Fibroblast of pulmonary artery (primary cell): ENCODE measurements around the gene RYR3.

Source experiments
- DNase-seq: peaks from one replicate; pipeline ENCODE4 v3.0.0-alpha.2; 2010; ENCODE audit warnings: low read depth
- H3K4me3 ChIP-seq: replicated peaks from 2 replicates; pipeline ENCODE4 v1.5.1; 2011; ENCODE audit warnings: low read depth, mild to moderate bottlenecking, control low read depth, low read length, moderate library complexity
- CTCF ChIP-seq: IDR thresholded peaks from 2 replicates; pipeline ENCODE4 v1.5.1; 2011; ENCODE audit warnings: mild to moderate bottlenecking, control low read depth, low read length, inconsistent platforms; ENCODE audit errors: missing control alignments

The RYR3 gene

GRCh38 chr15:33341953-33342352, 31.2 kb downstream of the RYR3 start:
- DNase-seq, result no peak
- no peak overlapping the region for H3K4me3 ChIP-seq
- TF ChIP-seq CTCF, result no peak

GRCh38 chr15:33343275-33343674, 32.5 kb downstream of the RYR3 start:
- no peak for TF ChIP-seq CTCF
- no peak for DNase-seq
- no peak overlapping the region for H3K4me3 ChIP-seq

GRCh38 chr15:33344111-33344510, 33.3 kb downstream of the RYR3 start:
- H3K4me3 ChIP-seq, result no peak overlapping the region
- no peak for DNase-seq

GRCh38 chr15:33344530-33344929, 33.8 kb downstream of the RYR3 start:
- no peak overlapping the region for H3K4me3 ChIP-seq
- TF ChIP-seq CTCF, result no peak
- DNase-seq, result no peak

More at GRCh38 chr15:33344111-33344510, 33.3 kb downstream of the RYR3 start:
- no peak for TF ChIP-seq CTCF

GRCh38 chr15:33354411-33354810, 43.6 kb downstream of the RYR3 start:
- TF ChIP-seq CTCF, result no peak
- H3K4me3 ChIP-seq, result no peak overlapping the region
- no peak for DNase-seq

- H3K4me3 ChIP-seq, result no peak overlapping the region
- no peak for DNase-seq
- TF ChIP-seq CTCF, result no peak
Observed at GRCh38 chr15:33357845-33358244, 47.1 kb downstream of the RYR3 start.

- TF ChIP-seq CTCF, result no peak
- DNase-seq, result no peak
Observed at GRCh38 chr15:33358306-33358705, 47.5 kb downstream of the RYR3 start.

More at GRCh38 chr15:33358306-33358705, 47.5 kb downstream of the RYR3 start:
- H3K4me3 ChIP-seq, result no peak overlapping the region
